Central memory CD4-positive, alpha-beta T cell (primary cell): ENCODE measurements around the gene UCK2.

Source experiments
- DNase-seq: peaks from one replicate; pipeline ENCODE4 v3.0.0; 2022

Gene UCK2

GRCh38 chr1:165883056-165883455 is 55.6 kb downstream of the UCK2 start:
- no peak for DNase-seq

GRCh38 chr1:165884009-165884689 is 56.7 kb downstream of the UCK2 start:
- DNase-seq = no peak

- DNase-seq = no peak
Observed at GRCh38 chr1:165884690-165885304, 57.4 kb downstream of the UCK2 start.

- DNase-seq = no peak
Observed at GRCh38 chr1:165885305-165885694, 57.9 kb downstream of the UCK2 start.

- no peak for DNase-seq
Observed at GRCh38 chr1:165886193-165886592, 58.8 kb downstream of the UCK2 start.

- DNase-seq = no peak
Observed at GRCh38 chr1:165886983-165887382, 59.6 kb downstream of the UCK2 start.

GRCh38 chr1:165887877-165888551 is 60.6 kb downstream of the UCK2 start:
- no peak for DNase-seq

- DNase-seq = no peak
Observed at GRCh38 chr1:165888552-165888920, 61.1 kb downstream of the UCK2 start.

GRCh38 chr1:165890684-165891083 is 63.3 kb downstream of the UCK2 start:
- DNase-seq = no peak

- DNase-seq = no peak
Observed at GRCh38 chr1:165891111-165891860, 63.9 kb downstream of the UCK2 start.

GRCh38 chr1:165892935-165893334 is 65.5 kb downstream of the UCK2 start:
- DNase-seq = no peak

- no peak for DNase-seq
Observed at GRCh38 chr1:165893507-165893906, 66.1 kb downstream of the UCK2 start.

GRCh38 chr1:165894591-165894990 is 67.2 kb downstream of the UCK2 start:
- DNase-seq = no peak

- no peak for DNase-seq
Observed at GRCh38 chr1:165895451-165895871, 68.0 kb downstream of the UCK2 start.

GRCh38 chr1:165896277-165896676 is 68.9 kb downstream of the UCK2 start:
- DNase-seq = no peak

- DNase-seq = no peak
Observed at GRCh38 chr1:165897326-165898303, 70.2 kb downstream of the UCK2 start.

- DNase-seq = no peak
Observed at GRCh38 chr1:165898837-165899236, 71.4 kb downstream of the UCK2 start.

GRCh38 chr1:165899461-165899941 is 72.1 kb downstream of the UCK2 start:
- DNase-seq = no peak

GRCh38 chr1:165900576-165901380 is 73.4 kb downstream of the UCK2 start:
- no peak for DNase-seq

- DNase-seq = no peak
Observed at GRCh38 chr1:165902565-165902964, 75.2 kb downstream of the UCK2 start.

GRCh38 chr1:165903672-165904071 is 76.3 kb downstream of the UCK2 start:
- no peak for DNase-seq
